GDM1 (cell line): ENCODE measurements around the gene C19orf81.
A peak's percentile ranks its signal among the peaks of the same experiment; 100 is the strongest.

Experiments used
- DNase-seq: peaks from one replicate; lab custom pipeline; 2025; lab: John Stamatoyannopoulos, UW

C19orf81 gene

GRCh38 chr19:50659318-50660087, 10.3 kb downstream of the C19orf81 start:
- DNase-seq: no peak

DNA sequence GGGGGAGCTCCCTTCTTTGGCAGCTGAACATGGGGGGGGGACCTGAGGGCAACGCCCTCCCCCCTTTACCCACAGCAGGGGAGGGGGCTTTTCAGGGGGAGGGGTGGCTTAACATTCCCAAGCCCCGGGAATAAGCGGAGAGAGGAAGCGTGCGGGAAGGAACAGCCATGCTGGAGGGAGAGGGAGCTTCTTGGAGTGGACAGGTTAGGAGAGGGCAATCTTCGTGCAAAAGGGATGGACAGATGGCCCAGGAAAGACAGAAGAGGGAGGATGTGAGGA, 10.8 kb downstream of the C19orf81 start:
- no peak for DNase-seq

DNA sequence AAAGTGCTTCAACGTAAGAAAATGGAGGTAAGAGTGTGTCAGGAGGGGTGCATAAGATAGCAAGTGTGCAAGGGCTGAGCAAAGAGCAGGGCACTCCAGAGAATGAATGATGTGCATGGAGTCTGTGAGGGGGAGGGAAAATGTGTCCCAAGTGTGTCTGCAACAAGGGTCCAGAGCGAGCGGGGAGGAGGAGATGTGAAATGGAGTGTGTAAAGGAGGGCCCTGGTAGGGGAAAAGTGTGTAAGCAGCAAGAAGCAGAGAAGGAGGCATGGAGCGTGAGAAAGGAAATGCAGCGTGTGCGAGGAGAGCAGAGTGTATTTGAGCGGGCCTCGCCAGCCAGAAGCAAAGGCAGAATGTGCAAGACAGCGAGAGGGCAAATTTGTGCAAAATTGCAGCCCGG, 11.8 kb downstream of the C19orf81 start:
- DNase-seq: no peak

DNA sequence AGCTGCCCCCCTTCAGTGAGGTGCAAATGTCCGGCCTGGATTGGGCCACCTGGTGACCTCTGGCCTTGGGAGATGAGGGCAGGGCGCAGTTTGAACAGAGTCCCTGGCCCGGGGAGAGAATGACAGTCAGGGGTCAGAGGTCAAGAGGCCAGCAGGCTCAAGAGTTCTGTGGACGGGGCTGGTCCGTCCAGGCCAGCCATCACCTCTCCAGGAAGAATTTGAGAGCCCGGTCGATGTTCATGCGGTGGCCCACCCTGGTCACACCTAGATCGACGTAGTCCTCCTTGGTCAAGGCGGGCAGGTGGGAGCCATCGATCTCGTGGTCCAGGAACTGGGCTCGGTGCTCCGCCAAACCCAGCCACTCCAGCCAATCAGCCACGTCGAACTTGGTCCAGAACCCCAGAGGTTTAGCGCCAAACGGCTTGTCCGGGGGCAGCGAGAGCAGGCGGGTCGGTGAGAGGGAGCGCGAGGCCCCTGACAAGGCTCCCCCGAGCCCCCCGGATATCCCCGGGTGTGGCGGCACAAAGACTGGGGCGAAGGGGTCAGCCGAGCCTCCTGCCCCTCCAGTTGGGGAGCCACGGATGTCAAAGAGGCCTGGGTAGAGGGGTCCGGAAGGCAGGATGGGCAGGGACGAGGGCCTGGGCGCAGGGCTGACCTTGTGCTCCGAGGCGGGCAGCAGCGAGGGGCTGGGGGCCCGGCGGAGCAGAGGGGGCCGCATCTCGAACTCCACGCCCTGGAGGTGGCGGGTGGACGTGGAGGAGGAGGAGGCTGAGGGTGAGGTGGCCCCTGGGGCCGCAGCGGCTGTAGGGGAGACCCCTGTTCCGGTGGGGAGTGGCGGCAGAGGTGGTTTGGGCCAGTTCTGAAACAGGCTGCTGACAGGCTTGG, 12.8 kb downstream of the C19orf81 start:
- no peak for DNase-seq

- DNase-seq: no peak
Observed at GRCh38 chr19:50662651-50663481, 13.6 kb downstream of the C19orf81 start.

DNA sequence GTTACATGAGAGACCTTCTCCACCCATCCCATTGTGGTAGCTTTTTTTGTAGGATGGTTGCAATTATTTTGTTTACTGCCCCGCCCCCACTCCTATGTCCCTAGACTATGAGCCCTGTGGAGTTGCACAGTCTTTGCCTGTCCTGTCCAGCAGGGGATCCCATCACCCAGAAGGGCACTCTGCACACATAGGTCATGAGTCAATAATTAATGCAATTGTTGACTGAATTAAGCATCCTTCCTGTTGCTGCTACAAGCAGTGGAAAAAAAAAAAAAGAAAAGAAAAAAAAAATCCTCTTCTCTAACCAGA, 14.2 kb downstream of the C19orf81 start:
- DNase-seq: no peak

DNA sequence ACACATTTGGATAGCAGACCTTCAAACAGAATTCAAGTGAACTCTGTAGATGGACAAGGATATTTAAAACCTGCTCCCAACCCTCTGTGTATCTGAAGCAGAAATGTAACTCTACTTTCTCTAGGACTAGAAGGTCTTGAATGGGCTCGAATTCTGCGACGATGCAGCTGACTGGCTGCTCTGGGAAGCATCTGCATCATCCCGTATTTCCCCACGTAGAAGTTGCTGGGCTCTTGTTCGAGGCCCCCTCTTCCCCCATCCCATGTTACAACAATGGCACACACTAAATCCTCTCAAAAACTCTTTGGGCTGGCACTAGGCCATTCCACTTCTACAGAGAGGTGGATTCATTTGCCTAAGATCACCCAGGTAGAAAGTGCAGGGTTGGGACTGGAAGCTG, 15.0 kb downstream of the C19orf81 start:
- DNase-seq: no peak

DNA sequence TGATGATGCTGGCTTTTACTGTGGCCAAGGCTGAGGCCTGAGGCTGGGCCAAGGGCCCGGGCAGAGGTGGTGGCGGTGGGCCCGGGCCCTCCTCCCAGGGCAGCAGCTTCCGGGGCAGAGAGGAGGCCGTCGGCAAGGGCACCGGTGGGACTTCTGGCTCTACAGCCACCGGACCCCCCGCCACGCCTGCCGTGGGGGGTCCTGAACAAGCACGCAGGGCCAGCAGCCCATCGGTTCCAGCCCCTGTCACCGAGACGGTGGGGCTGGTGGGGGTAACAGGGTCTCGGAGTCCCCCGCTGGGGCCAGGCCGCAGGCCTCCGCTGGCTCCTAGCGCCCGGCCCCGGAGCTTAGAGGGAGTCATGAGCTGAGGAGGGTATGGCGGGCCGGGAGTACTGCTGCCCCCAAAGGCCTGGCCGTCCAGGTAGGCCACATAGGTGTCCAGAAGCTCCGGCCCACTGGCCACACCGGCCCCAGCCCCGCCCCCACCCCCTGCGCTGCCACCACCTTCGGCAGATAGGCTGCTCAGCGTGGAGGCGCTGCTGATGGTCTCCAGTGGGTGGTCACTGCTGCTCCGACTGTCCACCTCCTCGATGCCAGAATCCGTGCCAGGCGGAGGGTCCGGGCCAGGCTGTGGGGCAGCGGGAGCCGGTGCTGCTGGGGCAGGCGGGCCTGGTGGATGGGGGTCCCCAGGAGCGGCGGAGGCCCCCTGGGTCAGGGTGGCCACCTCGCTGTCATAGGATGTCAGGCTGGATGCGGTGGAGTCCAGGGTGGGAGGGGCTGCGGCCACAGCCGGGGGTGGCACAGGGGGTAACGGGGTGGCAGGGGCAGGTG, 17.3 kb downstream of the C19orf81 start:
- no peak for DNase-seq

DNA sequence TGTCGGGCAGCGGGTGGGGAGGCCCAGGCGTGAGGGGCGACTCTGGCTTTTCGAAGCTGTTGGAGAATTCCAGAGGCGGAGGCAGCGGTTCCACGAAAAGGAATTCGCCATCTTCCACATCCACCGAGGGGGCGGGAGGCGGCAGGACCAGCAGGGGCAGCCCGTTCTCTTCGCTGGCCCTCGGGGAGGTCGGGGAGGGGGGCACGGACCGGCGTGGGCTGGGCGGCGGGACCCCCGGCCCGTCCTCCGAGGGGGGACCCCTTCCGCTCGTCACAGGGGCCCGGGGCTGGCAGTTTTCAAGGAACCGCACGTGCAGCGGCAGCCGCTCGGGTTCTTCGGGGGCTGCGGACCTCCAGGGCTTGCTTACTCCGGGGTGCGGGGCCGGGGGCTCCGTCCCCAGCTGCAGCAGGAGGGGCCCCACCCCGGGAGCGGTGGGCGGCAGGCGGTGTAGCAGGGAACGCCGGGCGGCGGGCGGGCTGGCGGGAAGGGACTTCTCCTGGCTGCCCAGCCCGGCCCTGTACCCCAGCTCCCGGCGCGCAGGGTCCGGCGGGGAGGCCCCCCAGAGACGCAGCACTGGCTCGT, 18.0 kb downstream of the C19orf81 start:
- DNase-seq: no peak

DNA sequence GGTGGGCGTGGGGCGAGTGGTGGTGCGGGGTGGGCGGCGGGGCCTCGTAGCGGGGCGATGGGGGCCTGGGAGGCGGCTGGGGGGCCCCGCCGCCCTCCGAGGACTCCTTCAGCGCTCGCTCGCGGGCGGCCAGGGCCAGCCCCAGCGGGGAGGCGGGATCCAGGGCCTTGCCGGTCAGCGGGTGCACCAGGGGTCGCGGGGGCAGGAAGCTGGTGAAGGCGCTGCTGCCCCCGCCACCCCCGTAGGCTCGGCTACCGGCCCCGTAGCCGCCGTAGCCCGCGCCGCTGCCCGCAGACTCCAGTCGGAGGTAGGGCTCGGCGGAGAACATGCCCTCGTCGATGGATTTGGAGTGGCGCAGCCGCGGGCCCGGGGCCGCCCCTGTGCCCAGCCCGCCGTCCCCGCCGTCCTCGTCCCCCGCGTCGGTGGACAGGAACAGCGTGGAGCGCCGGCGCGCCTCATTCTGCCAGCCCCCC, 18.6 kb downstream of the C19orf81 start:
- no peak for DNase-seq

GRCh38 chr19:50668416-50668815, 19.2 kb downstream of the C19orf81 start:
- DNase-seq: no peak

GRCh38 chr19:50668879-50669278, 19.6 kb downstream of the C19orf81 start:
- no peak for DNase-seq

DNA sequence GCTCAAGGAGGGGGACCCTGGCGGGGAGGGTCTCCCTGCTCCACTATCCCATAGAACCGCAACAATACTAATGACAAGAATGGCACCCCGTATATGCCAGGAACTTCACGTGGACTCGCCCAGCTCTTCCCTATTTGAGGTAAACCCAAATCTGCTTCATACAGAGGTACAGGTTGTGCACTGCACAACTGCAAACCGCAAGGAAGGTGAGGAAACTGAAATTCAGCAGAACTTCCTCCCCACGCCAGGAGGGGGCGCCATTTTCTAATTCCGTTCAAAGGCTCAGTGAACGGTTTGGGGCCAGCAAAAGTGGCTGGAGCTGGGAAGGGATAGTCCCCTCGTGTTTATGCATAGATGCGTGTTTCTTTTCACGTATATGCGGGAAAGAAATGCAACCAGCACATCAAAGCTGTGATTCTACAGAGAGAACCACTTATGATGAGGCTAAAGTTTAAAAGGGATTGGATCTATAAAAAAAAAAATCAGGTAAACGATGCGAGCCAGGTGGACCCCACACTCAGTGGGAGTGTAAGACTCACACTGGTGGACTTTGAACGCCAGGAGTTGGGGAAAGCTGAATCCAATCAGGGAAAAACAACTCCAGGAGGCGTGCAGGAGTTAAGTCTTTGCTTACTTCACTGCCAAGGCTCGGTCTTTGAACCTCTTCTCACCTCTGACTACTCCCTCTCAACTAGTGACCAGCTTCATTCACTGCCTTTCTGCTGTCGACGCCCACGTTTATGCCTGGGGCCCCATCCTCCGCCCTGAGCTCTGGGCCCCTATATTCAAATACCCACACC, 20.3 kb downstream of the C19orf81 start:
- DNase-seq: peak; percentile 26

- DNase-seq: no peak
Observed at GRCh38 chr19:50670102-50670380, 20.8 kb downstream of the C19orf81 start.

DNA sequence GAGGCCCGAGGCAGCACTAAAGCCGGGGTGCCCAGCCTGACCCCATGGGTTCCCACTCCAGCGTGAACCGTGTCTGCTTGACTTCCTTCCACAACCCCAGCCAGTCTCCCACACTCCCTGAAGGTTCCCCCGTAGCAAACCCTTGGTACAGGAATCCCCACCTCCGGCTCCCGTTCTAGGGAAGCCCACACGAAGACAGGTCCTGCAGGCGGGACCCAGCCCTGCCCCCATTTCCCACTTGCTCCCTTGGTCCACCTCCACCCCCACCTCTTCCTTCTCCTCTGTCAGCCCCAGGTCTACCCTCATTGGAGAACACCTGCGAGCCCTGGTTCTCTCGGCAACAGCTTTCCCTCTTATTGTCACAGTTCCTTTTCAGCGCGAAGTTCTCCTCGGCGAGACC, 23.9 kb downstream of the C19orf81 start:
- no peak for DNase-seq

GRCh38 chr19:50676625-50677197, 27.5 kb downstream of the C19orf81 start:
- DNase-seq: no peak

DNA sequence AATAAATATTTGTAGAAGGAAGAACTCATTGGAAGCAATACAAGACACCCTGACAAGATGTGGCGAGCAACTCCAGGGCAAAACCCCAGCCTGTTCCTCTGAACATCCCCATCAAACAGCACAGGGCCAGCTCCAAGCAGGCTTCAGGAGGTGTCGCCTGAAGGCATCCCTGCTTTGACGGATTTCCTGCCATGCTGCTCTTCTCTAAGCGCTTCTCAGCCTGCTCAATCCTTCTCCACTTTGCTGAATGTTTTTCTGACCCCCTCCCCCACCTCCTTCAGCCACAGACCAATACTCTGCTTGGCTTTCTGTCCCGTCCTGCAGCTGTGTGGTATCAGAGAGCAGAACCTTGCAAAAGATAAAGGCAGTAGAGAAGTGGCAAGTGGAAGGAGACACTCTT, 28.4 kb downstream of the C19orf81 start:
- no peak for DNase-seq

DNA sequence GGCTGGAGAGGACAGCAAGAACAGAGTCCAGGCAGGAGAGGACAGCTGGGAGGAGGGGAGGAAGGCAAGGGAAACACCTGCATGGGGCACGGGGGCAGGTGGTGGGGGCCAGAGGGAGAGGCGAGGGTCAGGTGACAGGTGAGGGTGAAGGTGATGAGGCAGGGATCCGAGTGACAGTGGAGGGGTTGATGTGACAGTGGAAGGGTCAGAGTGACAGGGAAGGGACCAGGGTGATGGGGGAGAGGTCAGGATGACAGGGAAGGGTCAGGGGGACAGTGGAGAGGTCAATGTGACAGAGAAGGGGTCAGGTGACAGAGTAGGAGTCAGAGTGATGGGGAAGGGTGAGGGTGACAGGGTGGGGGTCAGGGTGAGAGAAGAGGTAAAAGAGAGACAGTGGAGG, 29.1 kb downstream of the C19orf81 start:
- no peak for DNase-seq

DNA sequence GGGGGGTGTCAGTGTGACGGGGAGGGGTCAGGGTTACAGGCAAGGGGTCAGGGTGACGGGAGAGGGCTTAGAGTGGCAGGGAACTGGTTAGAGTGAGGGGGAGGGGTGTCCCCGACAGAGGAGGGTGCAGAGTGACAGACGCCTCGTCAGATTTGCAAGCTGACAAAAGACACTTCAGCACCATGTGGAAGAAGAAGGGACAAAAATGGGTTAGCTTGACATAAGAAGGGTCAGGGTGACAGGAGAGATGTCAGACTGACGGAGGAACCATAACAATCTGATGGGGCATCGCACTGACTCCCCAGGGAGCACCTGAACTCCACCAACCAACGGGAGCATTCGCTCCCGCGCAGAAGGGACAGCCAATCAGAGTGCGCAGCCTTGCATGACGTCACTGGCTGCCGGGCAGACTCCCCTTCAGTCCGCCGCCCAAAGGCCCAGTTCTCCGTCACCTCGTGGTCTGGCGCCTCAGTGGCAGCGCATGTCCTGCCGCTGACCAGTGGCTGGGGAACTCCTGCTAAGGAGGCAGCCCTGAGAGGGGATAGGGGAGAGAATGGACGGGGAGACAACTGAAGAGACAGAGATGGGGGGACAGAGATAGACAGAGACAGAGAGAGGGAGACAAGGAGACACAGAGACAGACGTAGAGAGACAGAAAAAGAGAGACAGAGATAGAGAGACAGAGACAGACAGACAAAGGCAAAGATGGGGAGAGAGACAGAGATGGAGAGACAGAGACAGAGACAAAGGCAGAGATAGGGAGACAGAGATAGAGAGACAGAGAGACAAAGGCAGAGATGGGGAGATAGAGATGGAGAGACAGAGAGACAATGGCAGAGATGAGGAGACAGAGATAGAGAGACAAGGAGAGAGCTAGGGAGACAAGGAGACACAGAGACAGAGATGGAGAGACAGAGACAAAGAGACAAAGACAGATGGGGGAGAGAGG, 30.2 kb downstream of the C19orf81 start:
- peak; percentile 76 for DNase-seq
